Osteocyte (in vitro differentiated cells): ENCODE measurements around the gene CAB39. TPM values are rescaled to one million over a fixed set of nuclear protein-coding genes. Genes with fewer than 3 reads are reported as not detected.

Experiments
- DNase-seq: peaks from one replicate; pipeline ENCODE4 v3.0.0; 2021; ENCODE audit warnings: mixed read lengths; ENCODE audit not compliant: unreplicated experiment; ENCODE audit errors: extremely low spot score
- H3K27ac Mint-ChIP-seq: one replicate; pipeline ENCODE4 v1.8.0; 2021; ENCODE audit warnings: mild to moderate bottlenecking, mixed read lengths; ENCODE audit not compliant: unreplicated experiment
- H3K27me3 Mint-ChIP-seq: one replicate; pipeline ENCODE4 v1.8.0; 2021; ENCODE audit warnings: mixed read lengths; ENCODE audit not compliant: unreplicated experiment
- H3K36me3 Mint-ChIP-seq: one replicate; pipeline ENCODE4 v1.8.0; 2021; ENCODE audit warnings: mixed read lengths; ENCODE audit not compliant: unreplicated experiment
- H3K4me1 Mint-ChIP-seq: one replicate; pipeline ENCODE4 v1.8.0; 2021; ENCODE audit warnings: mixed read lengths; ENCODE audit not compliant: unreplicated experiment
- H3K4me3 Mint-ChIP-seq: one replicate; pipeline ENCODE4 v1.8.0; 2021; ENCODE audit warnings: mild to moderate bottlenecking, moderate library complexity, mixed read lengths; ENCODE audit not compliant: unreplicated experiment
- H3K9me3 Mint-ChIP-seq: one replicate; pipeline ENCODE4 v1.8.0; 2021; ENCODE audit warnings: mixed read lengths; ENCODE audit not compliant: unreplicated experiment
- total RNA-seq: library from RNA; stranded (reverse); gene quantifications from 2 replicates; pipeline ENCODE4 v1.2.1, GENCODE V29; 2021
- TF ChIP-seq, protein P1 (sequence below): fragments of 200-600 bp; sonication (generic); IDR thresholded peaks from 2 replicates; pipeline ENCODE4 v1.5.0; 2021; ENCODE audit warnings: antibody characterized with exemption, mild to moderate bottlenecking, moderate library complexity

Gene CAB39
- total RNA-seq, 1 donor from 2014 or later, result 40.8 TPM

GRCh38 chr2:230790981-230791380, 78.3 kb downstream of the CAB39 start:
- peak overlapping the region; percentile 98 for H3K27ac Mint-ChIP-seq

GRCh38 chr2:230793572-230794359, 81.1 kb downstream of the CAB39 start:
- DNase-seq, result peak; percentile 88
- peak overlapping the region; percentile 44 for H3K4me3 Mint-ChIP-seq
- peak overlapping the region; percentile 98 for H3K27ac Mint-ChIP-seq
- peaks cover 11% of the 10 kb centered on the region for H3K9me3 Mint-ChIP-seq
- H3K36me3 Mint-ChIP-seq, result peaks cover 35% of the 10 kb centered on the region
- no peaks in the 10 kb centered on the region for H3K27me3 Mint-ChIP-seq
- peaks cover 61% of the 10 kb centered on the region for H3K4me1 Mint-ChIP-seq
- TF ChIP-seq, protein P1, sequence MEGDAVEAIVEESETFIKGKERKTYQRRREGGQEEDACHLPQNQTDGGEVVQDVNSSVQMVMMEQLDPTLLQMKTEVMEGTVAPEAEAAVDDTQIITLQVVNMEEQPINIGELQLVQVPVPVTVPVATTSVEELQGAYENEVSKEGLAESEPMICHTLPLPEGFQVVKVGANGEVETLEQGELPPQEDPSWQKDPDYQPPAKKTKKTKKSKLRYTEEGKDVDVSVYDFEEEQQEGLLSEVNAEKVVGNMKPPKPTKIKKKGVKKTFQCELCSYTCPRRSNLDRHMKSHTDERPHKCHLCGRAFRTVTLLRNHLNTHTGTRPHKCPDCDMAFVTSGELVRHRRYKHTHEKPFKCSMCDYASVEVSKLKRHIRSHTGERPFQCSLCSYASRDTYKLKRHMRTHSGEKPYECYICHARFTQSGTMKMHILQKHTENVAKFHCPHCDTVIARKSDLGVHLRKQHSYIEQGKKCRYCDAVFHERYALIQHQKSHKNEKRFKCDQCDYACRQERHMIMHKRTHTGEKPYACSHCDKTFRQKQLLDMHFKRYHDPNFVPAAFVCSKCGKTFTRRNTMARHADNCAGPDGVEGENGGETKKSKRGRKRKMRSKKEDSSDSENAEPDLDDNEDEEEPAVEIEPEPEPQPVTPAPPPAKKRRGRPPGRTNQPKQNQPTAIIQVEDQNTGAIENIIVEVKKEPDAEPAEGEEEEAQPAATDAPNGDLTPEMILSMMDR, result no peak

More at GRCh38 chr2:230790981-230791380, 78.3 kb downstream of the CAB39 start:
- H3K9me3 Mint-ChIP-seq, result peaks cover 31% of the 10 kb centered on the region
- TF ChIP-seq, protein P1, result no peak
- H3K36me3 Mint-ChIP-seq, result peaks cover 54% of the 10 kb centered on the region
- no peak overlapping the region for H3K4me3 Mint-ChIP-seq
- H3K27me3 Mint-ChIP-seq, result no peaks in the 10 kb centered on the region
- H3K4me1 Mint-ChIP-seq, result peaks cover 54% of the 10 kb centered on the region
- no peak for DNase-seq

DNA sequence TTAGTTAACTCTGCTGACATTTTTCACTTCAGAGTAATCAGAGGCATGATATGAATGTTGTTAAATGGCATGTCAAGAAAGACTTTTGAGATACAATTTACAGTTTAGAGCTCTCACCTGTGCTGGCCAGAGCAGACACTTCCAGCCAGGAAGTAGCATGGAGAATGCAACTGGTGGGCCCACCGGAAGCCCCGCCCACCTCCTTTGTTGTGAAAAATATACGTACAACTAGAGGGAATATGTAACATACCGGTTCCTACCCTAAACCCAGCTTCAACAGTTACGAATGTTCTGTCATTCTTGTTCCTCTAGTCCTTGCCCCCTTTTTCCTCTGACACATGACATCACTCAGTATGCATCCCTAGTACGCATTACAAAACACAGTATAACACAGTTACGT, 81.9 kb downstream of the CAB39 start:
- H3K4me1 Mint-ChIP-seq, result peaks cover 61% of the 10 kb centered on the region
- TF ChIP-seq, protein P1, result no peak
- H3K27me3 Mint-ChIP-seq, result no peaks in the 10 kb centered on the region
- H3K4me3 Mint-ChIP-seq, result peak overlapping the region; percentile 44
- H3K36me3 Mint-ChIP-seq, result peaks cover 31% of the 10 kb centered on the region
- peak overlapping the region; percentile 98 for H3K27ac Mint-ChIP-seq
- DNase-seq, result no peak
- H3K9me3 Mint-ChIP-seq, result peaks cover 5% of the 10 kb centered on the region

- H3K36me3 Mint-ChIP-seq, result peaks cover 20% of the 10 kb centered on the region
- H3K4me3 Mint-ChIP-seq, result no peak overlapping the region
- peaks cover 55% of the 10 kb centered on the region for H3K4me1 Mint-ChIP-seq
- no peaks in the 10 kb centered on the region for H3K9me3 Mint-ChIP-seq
- no peak for DNase-seq
- H3K27me3 Mint-ChIP-seq, result no peaks in the 10 kb centered on the region
- TF ChIP-seq, protein P1, result no peak
- peak overlapping the region; percentile 98 for H3K27ac Mint-ChIP-seq
These were observed 83.2 kb downstream of the CAB39 start for GRCh38 chr2:230795856-230796255.

DNA sequence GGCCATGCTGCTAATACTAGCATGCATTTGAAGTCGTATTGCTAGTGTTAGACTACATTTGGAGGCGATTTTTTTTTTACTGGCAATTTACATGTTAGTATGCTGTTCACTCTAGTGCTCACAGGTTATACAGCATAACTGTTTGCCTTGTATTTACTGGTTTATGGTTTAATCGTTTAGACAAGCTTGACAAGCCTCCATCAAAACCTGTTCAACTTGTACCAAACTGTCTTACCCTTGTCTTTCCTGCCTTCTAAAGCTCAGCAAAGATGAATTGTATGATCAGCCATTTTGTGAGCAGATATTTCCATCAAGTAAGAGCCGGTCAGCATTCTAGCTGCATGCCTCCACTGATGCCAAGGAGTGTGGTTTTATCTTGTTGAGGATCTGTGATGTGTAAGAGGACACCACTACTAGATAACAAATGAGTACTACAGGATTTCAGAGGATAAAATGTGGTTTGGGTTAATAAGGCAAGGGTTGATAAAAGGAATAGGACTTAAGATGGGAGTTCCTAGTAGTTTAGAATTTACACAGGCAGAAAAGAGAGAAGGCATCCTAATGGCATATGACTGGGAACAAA, 83.7 kb downstream of the CAB39 start:
- H3K27me3 Mint-ChIP-seq, result no peaks in the 10 kb centered on the region
- DNase-seq, result no peak
- TF ChIP-seq, protein P1, result no peak
- peaks cover 50% of the 10 kb centered on the region for H3K4me1 Mint-ChIP-seq
- peaks cover 17% of the 10 kb centered on the region for H3K36me3 Mint-ChIP-seq
- H3K9me3 Mint-ChIP-seq, result no peaks in the 10 kb centered on the region
- H3K27ac Mint-ChIP-seq, result peak overlapping the region; percentile 98
- H3K4me3 Mint-ChIP-seq, result no peak overlapping the region
